A549 (cell line): ENCODE data around the gene SFT2D2. TPM values are rescaled to one million over a fixed set of nuclear protein-coding genes. Genes with fewer than 3 reads are reported as not detected.
A peak's percentile ranks its signal among the peaks of the same experiment; 100 is the strongest.

Source experiments
- ATAC-seq, 2 experiments: fragments of 200-7000 bp in 1 of 2; fragments of >200 bp in 1 of 2; cut with Nextera tagmentation in 1 of 2; cut with Tn5 transposase in 1 of 2; 3 replicates each; pipeline versions ENCODE4 v1.8.0 to v1.9.1; 2018 to 2020; ENCODE audit warnings: mild to moderate bottlenecking in 1 of 2, moderate library complexity in 1 of 2
- CTCF ChIA-PET: fragments of 300-600 bp; sonication (Branson Sonifier 250); formaldehyde crosslinking; extraction: SDS; loops from one replicate; lab custom pipeline; 2021; ENCODE audit warnings: antibody characterized with exemption, inconsistent platforms; lab: Yijun Ruan, JAX
- POLR2A ChIA-PET: fragments of 350-600 bp; formaldehyde crosslinking; extraction: SDS; loops from one replicate; lab custom pipeline; 2021; ENCODE audit warnings: antibody characterized with exemption, inconsistent platforms; lab: Yijun Ruan, JAX
- DNase-seq, 2 experiments: peaks; one replicate each; pipeline versions ENCODE4 v3.0.0 to v3.0.0-alpha.2; 2011 to 2016; ENCODE audit warnings: low read depth in 1 of 2, low spot score in 1 of 2
- FAIRE-seq: peaks from 2 replicates; lab custom pipeline; 2011; peaks lifted over from hg19 to GRCh38; lab: Jason Lieb, UNC
- H3K27ac ChIP-seq, 2 experiments: fragments of >200 bp; sonication (Bioruptor Twin); formaldehyde crosslinking; 3 replicates each; pipeline ENCODE4 v1.5.1; 2016 to 2017
- H3K4me1 ChIP-seq: fragments of >200 bp; sonication (Bioruptor Twin); formaldehyde crosslinking; 3 replicates; pipeline ENCODE4 v1.6.1; 2016
- H3K4me2 ChIP-seq: fragments of >200 bp; sonication (Bioruptor Twin); formaldehyde crosslinking; 3 replicates; pipeline ENCODE4 v1.6.1; 2016
- H3K4me3 ChIP-seq: fragments of >200 bp; sonication (Bioruptor Twin); formaldehyde crosslinking; 3 replicates; pipeline ENCODE4 v1.5.1; 2016
- H3K9me3 ChIP-seq: fragments of >200 bp; sonication (Bioruptor Twin); formaldehyde crosslinking; 3 replicates; pipeline ENCODE4 v1.6.1; 2016
- BHLHE40 ChIP-seq: IDR thresholded peaks from 2 replicates; pipeline ENCODE4 v1.6.1; 2012; ENCODE audit warnings: low read depth, low read length, inconsistent platforms
- CBX8 ChIP-seq: fragments of 200-600 bp; sonication (generic); IDR thresholded peaks from 2 replicates; pipeline ENCODE4 v1.6.1; 2016
- CEBPB ChIP-seq, 2 experiments: fragments of >200 bp in 1 of 2; sonication (Bioruptor Twin) in 1 of 2; formaldehyde crosslinking in 1 of 2; IDR thresholded peaks; 2 replicates each; pipeline ENCODE4 v1.6.1; 2012 to 2016
- EHF ChIP-seq: fragments of 250-450 bp; sonication (Bioruptor Pico); IDR thresholded peaks from 2 replicates; pipeline ENCODE4 v1.5.0; 2020; ENCODE audit warnings: mild to moderate bottlenecking
- FOSB ChIP-seq: fragments of 250-450 bp; sonication (Bioruptor Pico); IDR thresholded peaks from 2 replicates; pipeline ENCODE4 v1.5.0; 2020; ENCODE audit warnings: mild to moderate bottlenecking, moderate library complexity
- FOXS1 ChIP-seq: fragments of 250-450 bp; sonication (Bioruptor Pico); IDR thresholded peaks from 2 replicates; pipeline ENCODE4 v1.5.0; 2020; ENCODE audit warnings: mild to moderate bottlenecking, moderate library complexity
- HEYL ChIP-seq: fragments of 250-450 bp; sonication (Bioruptor Pico); IDR thresholded peaks from 2 replicates; pipeline ENCODE4 v1.8.0; 2021; ENCODE audit warnings: mild to moderate bottlenecking, moderate library complexity
- HOXA7 ChIP-seq: fragments of 250-450 bp; sonication (Bioruptor Pico); IDR thresholded peaks from 2 replicates; pipeline ENCODE4 v1.5.0; 2020; ENCODE audit warnings: mild to moderate bottlenecking, moderate library complexity
- HOXB13 ChIP-seq: fragments of 250-450 bp; sonication (Bioruptor Pico); IDR thresholded peaks from 2 replicates; pipeline ENCODE4 v1.5.0; 2020; ENCODE audit warnings: low read depth, mild to moderate bottlenecking, moderate library complexity
- HOXB5 ChIP-seq: fragments of 250-450 bp; sonication (Bioruptor Pico); IDR thresholded peaks from 2 replicates; pipeline ENCODE4 v1.5.0; 2020; ENCODE audit warnings: mild to moderate bottlenecking, moderate library complexity
- JUN ChIP-seq, 2 experiments: fragments of >200 bp; sonication (Bioruptor Twin); formaldehyde crosslinking; IDR thresholded peaks; 2 replicates in 1 of 2; 3 replicates in 1 of 2; pipeline ENCODE4 v1.6.1; 2016 to 2017
- MAFK ChIP-seq: fragments of 450-650 bp; IDR thresholded peaks from 2 replicates; pipeline ENCODE4 v1.6.1; 2014; ENCODE audit not compliant: partially characterized antibody
- NPAS2 ChIP-seq: fragments of 250-450 bp; sonication (Bioruptor Pico); IDR thresholded peaks from 2 replicates; pipeline ENCODE4 v1.8.0; 2022; ENCODE audit warnings: mild to moderate bottlenecking, moderate library complexity, borderline replicate concordance
- NR3C1 ChIP-seq: fragments of >200 bp; sonication (Bioruptor Twin); formaldehyde crosslinking; IDR thresholded peaks from 3 replicates; pipeline ENCODE4 v1.6.1; 2017
- PBX3 ChIP-seq: IDR thresholded peaks from 2 replicates; pipeline ENCODE4 v1.6.1; 2012
- RCOR1 ChIP-seq: fragments of 150-350 bp; IDR thresholded peaks from 2 replicates; pipeline ENCODE4 v1.6.1; 2014; ENCODE audit warnings: antibody characterized with exemption, low read length, low read depth
- RFX5 ChIP-seq: fragments of 450-650 bp; IDR thresholded peaks from 2 replicates; pipeline ENCODE4 v1.7.1; 2014; ENCODE audit warnings: antibody characterized with exemption, mild to moderate bottlenecking, moderate library complexity
- SMC3 ChIP-seq: fragments of >200 bp; sonication (Bioruptor Twin); formaldehyde crosslinking; IDR thresholded peaks from 3 replicates; pipeline ENCODE4 v1.6.1; 2018; ENCODE audit warnings: inconsistent platforms
- TP53 ChIP-seq: fragments of 250-450 bp; sonication (Bioruptor Pico); IDR thresholded peaks from 2 replicates; pipeline ENCODE4 v1.5.0; 2021; ENCODE audit warnings: mild to moderate bottlenecking, moderate library complexity
- ZFP36 ChIP-seq: fragments of 450-650 bp; IDR thresholded peaks from 2 replicates; pipeline ENCODE4 v1.6.1; 2014; ENCODE audit warnings: borderline replicate concordance; ENCODE audit not compliant: partially characterized antibody
- WGBS: methylation state at CpG from one replicate; pipeline ENCODE4 v1.1.6; 2017; ENCODE audit errors: missing lambda C conversion rate; 5-methylcytosine and 5-hydroxymethylcytosine counted together
- polyA plus RNA-seq, 4 experiments: library from polyadenylated mRNA; depleted of rRNA in 3 of 4; stranded (reverse); fragments of >200 nt; fragmentation: RNase III in 1 of 4; extraction: RNeasy Plus Mini Kit Qiagen cat#74134 plus additional on column Dnase treatment in 1 of 4; gene quantifications; 2 replicates in 3 of 4; 3 replicates in 1 of 4; pipeline ENCODE4 v1.2.3, GENCODE V29; 2011 to 2017

The SFT2D2 gene
- polyA plus RNA-seq, 2 of the 4 experiments (the other 2 are of a cell fraction): 12.8 to 40.1 TPM

GRCh38 chr1:168243636-168244212, 17.9 kb downstream of the SFT2D2 start:
- POLR2A ChIA-PET: no interaction called here
- no peak for FAIRE-seq
- H3K27ac ChIP-seq: peak overlapping the region; percentile 63 to 81
- H3K4me2 ChIP-seq: peak overlapping the region; percentile 62
- TF ChIP-seq JUN (IDR thresholded peaks at IDR 0.05) (no peak), HOXA7 (CRISPR knock-in tag) (no peak), HOXB13 (CRISPR knock-in tag) (no peak), EHF (no peak), HEYL (no peak), RFX5 (no peak), FOXS1 (CRISPR knock-in tag) (no peak), MAFK (no peak), SMC3 (no peak)
- TF ChIP-seq, all 56 proteins: peak for 0
- Histone ChIP-seq H3K9me3 (no peaks in the 10 kb centered on the region), H3K4me1 (peaks cover 26% of the 10 kb centered on the region), H3K4me3 (no peak overlapping the region)
- CTCF ChIA-PET: interaction anchor here (2.4 kb wide), 1 partner anchor 8 kb away, joined by 12 read pairs; no protein-coding TSS in a partner anchor
- ATAC-seq (peak; percentile 30 to 54; a peak in 3 of 6 replicates), DNase-seq (no peak)
- WGBS: 49% methylated on average over 3 of the region's 3 CpGs

- DNase-seq: no peak
- no peak for TF ChIP-seq NPAS2 (CRISPR knock-in tag)
- no peak for TF ChIP-seq NR3C1
- TF ChIP-seq TP53 (CRISPR knock-in tag): no peak
- no peak for TF ChIP-seq HOXB5 (CRISPR knock-in tag)
- TF ChIP-seq FOSB: no peak
- TF ChIP-seq CEBPB (IDR thresholded peaks at IDR 0.05): peak; percentile 38 to 62; a peak in 3 of 4 replicates
- TF ChIP-seq, all 56 proteins: peak for 1
- 93% methylated on average over 3 of the region's 3 CpGs for WGBS
- Histone ChIP-seq H3K4me3 (no peak overlapping the region), H3K4me2 (no peak overlapping the region), H3K4me1 (peaks cover 26% of the 10 kb centered on the region), H3K9me3 (no peaks in the 10 kb centered on the region), H3K27ac (no peak overlapping the region)
- no peak for ATAC-seq
- ChIA-PET POLR2A (no interaction called here), CTCF (interaction anchor here (0.5 to 2.4 kb wide), 3 partner anchors 10 to 12 kb away, joined by 3 to 12 read pairs (median 3); no protein-coding TSS in a partner anchor)
- no peak for FAIRE-seq
These were observed 19.2 kb downstream of the SFT2D2 start for GRCh38 chr1:168245042-168245441.

- H3K4me3 ChIP-seq: no peak overlapping the region
- 87% methylated on average over 5 of the region's 5 CpGs for WGBS
- H3K9me3 ChIP-seq: no peaks in the 10 kb centered on the region
- POLR2A ChIA-PET: interaction anchor here (0.6 kb wide), 1 partner anchor 9 kb away, joined by 5 read pairs; no protein-coding TSS in a partner anchor
- H3K4me2 ChIP-seq: no peak overlapping the region
- TF ChIP-seq RCOR1 (no peak), MAFK (no peak), CEBPB (IDR thresholded peaks at IDR 0.05) (0 out of 4 replicates have a peak, but pooled peaks of 1 of the 2 experiments have one; percentile 11)
- peaks cover 26% of the 10 kb centered on the region for H3K4me1 ChIP-seq
- DNase-seq: no peak
- FAIRE-seq: no peak
- CTCF ChIA-PET: interaction anchor here (1.1 kb wide), 1 partner anchor 10 kb away, joined by 3 read pairs; no protein-coding TSS in a partner anchor
- H3K27ac ChIP-seq: no peak overlapping the region
- ATAC-seq: no peak
These were observed 20.7 kb downstream of the SFT2D2 start for GRCh38 chr1:168246506-168246905.

GRCh38 chr1:168252204-168252733, 26.5 kb downstream of the SFT2D2 start:
- peaks cover 19% of the 10 kb centered on the region for H3K9me3 ChIP-seq
- POLR2A ChIA-PET: interaction anchor here (1.2 kb wide), 1 partner anchor 26 kb away, joined by 3 read pairs; the partner anchor contains the start of gene SFT2D2
- TF ChIP-seq MAFK (no peak), PBX3 (no peak), BHLHE40 (no peak), JUN (IDR thresholded peaks at IDR 0.05) (no peak), CBX8 (no peak), ZFP36 (no peak), FOXS1 (CRISPR knock-in tag) (no peak)
- H3K27ac ChIP-seq: no peak overlapping the region
- no peak for DNase-seq
- WGBS: 75% methylated on average over 3 of the region's 3 CpGs
- CTCF ChIA-PET: interaction anchor here (0.8 to 1.9 kb wide), 2 partner anchors 13 to 17 kb away, joined by 4 to 7 read pairs; no protein-coding TSS in a partner anchor
- H3K4me3 ChIP-seq: no peak overlapping the region
- FAIRE-seq: no peak
- no peaks in the 10 kb centered on the region for H3K4me1 ChIP-seq
- no peak overlapping the region for H3K4me2 ChIP-seq
- ATAC-seq: no peak
